Prostate gland (tissue), 2 donors: ENCODE data around the gene PFDN6.

ENCODE experiments used
- POLR2A ChIP-seq: fragments of 450-650 bp; IDR thresholded peaks from one replicate; pipeline ENCODE4 v1.6.1; 2016; ENCODE audit warnings: antibody characterized with exemption, mild to moderate bottlenecking
- POLR2AphosphoS5 ChIP-seq: sonication (generic); formaldehyde crosslinking; IDR thresholded peaks from one replicate; pipeline ENCODE4 v1.6.1; 2017; ENCODE audit warnings: antibody characterized with exemption
- TF ChIP-seq, protein P1 (sequence below), 4 experiments: fragments of 200-600 bp in 2 of 4; fragments of 450-650 bp in 2 of 4; sonication (generic) in 2 of 4; IDR thresholded peaks; 1 replicate in 3 of 4; 2 replicates in 1 of 4; pipeline ENCODE4 v1.5.1; 2016 to 2019; ENCODE audit warnings: antibody characterized with exemption in 4 of 4, mild to moderate bottlenecking in 2 of 4, moderate library complexity in 2 of 4

DNA sequence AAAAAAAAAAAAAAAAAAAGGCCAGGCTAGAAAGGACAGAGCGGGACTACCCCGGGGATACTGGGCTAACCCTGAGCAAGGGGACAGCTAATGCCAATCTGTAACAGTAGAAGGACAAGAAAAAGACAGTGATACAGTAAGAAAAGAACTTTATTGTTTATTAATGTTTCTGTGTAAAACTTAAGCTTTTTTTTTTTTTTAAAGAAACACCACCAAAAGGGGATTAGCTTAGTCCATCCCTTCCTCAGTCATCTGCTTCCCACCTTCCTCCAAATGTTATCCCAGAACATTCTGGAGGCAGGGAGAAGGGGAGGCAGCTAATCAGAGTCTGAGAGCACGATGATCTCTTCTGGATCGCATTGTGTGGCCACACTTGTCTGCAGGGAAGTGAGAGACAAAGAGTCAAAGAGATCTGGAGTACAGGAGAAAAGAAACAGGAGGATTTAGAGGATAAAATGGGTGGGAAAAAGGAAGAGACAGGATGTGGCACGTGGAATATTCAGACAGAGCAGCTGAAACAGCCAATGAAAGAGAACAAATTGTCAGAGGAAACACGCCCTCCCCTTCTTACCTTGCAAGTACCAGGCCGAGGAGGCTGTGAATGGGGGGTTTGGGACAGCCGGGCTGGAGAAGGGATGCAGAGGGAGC, 29.1 kb downstream of the PFDN6 start:
- TF ChIP-seq POLR2A (no peak), POLR2AphosphoS5 (no peak)
- TF ChIP-seq, protein P1, sequence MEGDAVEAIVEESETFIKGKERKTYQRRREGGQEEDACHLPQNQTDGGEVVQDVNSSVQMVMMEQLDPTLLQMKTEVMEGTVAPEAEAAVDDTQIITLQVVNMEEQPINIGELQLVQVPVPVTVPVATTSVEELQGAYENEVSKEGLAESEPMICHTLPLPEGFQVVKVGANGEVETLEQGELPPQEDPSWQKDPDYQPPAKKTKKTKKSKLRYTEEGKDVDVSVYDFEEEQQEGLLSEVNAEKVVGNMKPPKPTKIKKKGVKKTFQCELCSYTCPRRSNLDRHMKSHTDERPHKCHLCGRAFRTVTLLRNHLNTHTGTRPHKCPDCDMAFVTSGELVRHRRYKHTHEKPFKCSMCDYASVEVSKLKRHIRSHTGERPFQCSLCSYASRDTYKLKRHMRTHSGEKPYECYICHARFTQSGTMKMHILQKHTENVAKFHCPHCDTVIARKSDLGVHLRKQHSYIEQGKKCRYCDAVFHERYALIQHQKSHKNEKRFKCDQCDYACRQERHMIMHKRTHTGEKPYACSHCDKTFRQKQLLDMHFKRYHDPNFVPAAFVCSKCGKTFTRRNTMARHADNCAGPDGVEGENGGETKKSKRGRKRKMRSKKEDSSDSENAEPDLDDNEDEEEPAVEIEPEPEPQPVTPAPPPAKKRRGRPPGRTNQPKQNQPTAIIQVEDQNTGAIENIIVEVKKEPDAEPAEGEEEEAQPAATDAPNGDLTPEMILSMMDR (IDR thresholded peaks at IDR 0.05), result no peak
